TTC549 (cell line): Measurements from ENCODE around the gene GZF1.

Experiments used
- FAIRE-seq: peaks from 2 replicates; lab custom pipeline; 2012; peaks lifted over from hg19 to GRCh38; lab: Jason Lieb, UNC

Gene GZF1

GRCh38 chr20:23409800-23410199, 47.8 kb downstream of the GZF1 start:
- FAIRE-seq, result no peak

- FAIRE-seq, result no peak
These were observed 49.1 kb downstream of the GZF1 start for GRCh38 chr20:23410916-23411695.

GRCh38 chr20:23412026-23412425, 50.0 kb downstream of the GZF1 start:
- no peak for FAIRE-seq

- FAIRE-seq, result no peak
These were observed 52.0 kb downstream of the GZF1 start for GRCh38 chr20:23413862-23414422.

- FAIRE-seq, result no peak
These were observed 52.7 kb downstream of the GZF1 start for GRCh38 chr20:23414526-23415188.

GRCh38 chr20:23415555-23415954, 53.6 kb downstream of the GZF1 start:
- FAIRE-seq, result no peak

- FAIRE-seq, result no peak
These were observed 54.1 kb downstream of the GZF1 start for GRCh38 chr20:23415959-23416583.

- no peak for FAIRE-seq
These were observed 55.9 kb downstream of the GZF1 start for GRCh38 chr20:23417861-23418260.

GRCh38 chr20:23419657-23419994, 57.6 kb downstream of the GZF1 start:
- FAIRE-seq, result no peak

- FAIRE-seq, result no peak
These were observed 58.3 kb downstream of the GZF1 start for GRCh38 chr20:23419995-23420901.

GRCh38 chr20:23420943-23421931, 59.3 kb downstream of the GZF1 start, which contains the start of gene NAPB:
Gene NAPB (minus strand): TSS chr20:23421488. CDS start chr20:23421402, 86 bp downstream.
- no peak for FAIRE-seq
